B cell (primary cell): ENCODE measurements around the gene CXCL16. TPM values are rescaled to one million over a fixed set of nuclear protein-coding genes. Genes with fewer than 3 reads are reported as not detected.

Experiments used
- ATAC-seq: fragments of 200-7000 bp; cut with Tn5 transposase; one replicate; pipeline ENCODE4 v1.10.0; 2021; ENCODE audit warnings: low read depth, mild to moderate bottlenecking, moderate number of reproducible peaks, moderate library complexity
- CTCF ChIA-PET: fragments of 350-600 bp; sonication (Branson Sonifier 250); formaldehyde crosslinking; loops from one replicate; lab custom pipeline; 2021; ENCODE audit warnings: antibody characterized with exemption, inconsistent platforms; lab: Charles Lee
- POLR2A ChIA-PET: fragments of 350-600 bp; sonication (Branson Sonifier 250); formaldehyde crosslinking; loops from one replicate; lab custom pipeline; 2021; ENCODE audit warnings: antibody characterized with exemption; lab: Charles Lee
- DNase-seq: peaks from one replicate; pipeline ENCODE4 v3.0.0; 2013
- H2AFZ ChIP-seq: 2 replicates; pipeline ENCODE4 v1.6.1; 2012; ENCODE audit warnings: mild to moderate bottlenecking, low read depth, low read length; ENCODE audit not compliant: insufficient read depth, poor library complexity, severe bottlenecking
- H3K27ac ChIP-seq, 2 donors: 1 replicate in 1 of 2; 2 replicates in 1 of 2; pipeline ENCODE4 v1.5.1; 2012 to 2013; ENCODE audit warnings: low read length in 2 of 2, mild to moderate bottlenecking in 2 of 2, moderate library complexity in 1 of 2
- H3K27me3 ChIP-seq, 4 experiments: fragments of 200-600 bp in 1 of 4; sonication (generic) in 1 of 4; replicated peaks in 1 of 4; 1 replicate in 2 of 4; 2 replicates in 2 of 4; pipeline versions ENCODE4 v1.6.1 to v1.7.0; 2013 to 2016; ENCODE audit warnings: low read length in 3 of 4, mild to moderate bottlenecking in 2 of 4, mixed read lengths in 1 of 4, moderate library complexity in 1 of 4; ENCODE audit not compliant: insufficient read depth in 4 of 4, control insufficient read depth in 3 of 4; ENCODE audit errors: control extremely low read depth in 1 of 4
- H3K36me3 ChIP-seq, 2 experiments: replicated peaks in 1 of 2; 1 replicate in 1 of 2; 2 replicates in 1 of 2; pipeline versions ENCODE4 v1.6.1 to v1.7.1; 2013; ENCODE audit warnings: low read length in 1 of 2; ENCODE audit not compliant: insufficient read depth in 2 of 2, control insufficient read depth in 1 of 2; ENCODE audit errors: control extremely low read depth in 1 of 2, extremely low read depth in 1 of 2
- H3K4me1 ChIP-seq, 2 donors: fragments of 200-600 bp in 1 of 2; sonication (generic) in 1 of 2; 1 replicate in 1 of 2; 2 replicates in 1 of 2; pipeline versions ENCODE4 v1.5.1 to v1.6.1; 2013 to 2017; ENCODE audit warnings: low read length in 2 of 2; ENCODE audit not compliant: control insufficient read depth in 2 of 2, insufficient read depth in 2 of 2
- H3K4me2 ChIP-seq: replicated peaks from 2 replicates; pipeline ENCODE3; 2012; ENCODE audit warnings: mild to moderate bottlenecking, low read depth, low read length; ENCODE audit not compliant: poor library complexity, severe bottlenecking
- H3K4me3 ChIP-seq, 5 experiments: fragments of 200-600 bp in 1 of 5; sonication (generic) in 1 of 5; 1 replicate in 3 of 5; 2 replicates in 2 of 5; pipeline versions ENCODE4 v1.5.1 to v1.7.0; 2011 to 2016; ENCODE audit warnings: low read length in 4 of 5, mild to moderate bottlenecking in 4 of 5, low read depth in 2 of 5, control low read depth in 1 of 5, moderate library complexity in 1 of 5; ENCODE audit not compliant: insufficient read depth in 1 of 5; ENCODE audit errors: control extremely low read depth in 1 of 5, extremely low read depth in 1 of 5
- H3K79me2 ChIP-seq: fragments of 200-600 bp; sonication (generic); one replicate; pipeline ENCODE4 v1.6.0; 2016; ENCODE audit warnings: low read length; ENCODE audit not compliant: control insufficient read depth, insufficient read depth
- H3K9ac ChIP-seq: fragments of 200-600 bp; sonication (generic); 2 replicates; pipeline ENCODE4 v1.6.1; 2017; ENCODE audit warnings: mild to moderate bottlenecking, low read length, moderate library complexity
- H3K9me3 ChIP-seq, 3 donors: one replicate each; pipeline versions ENCODE4 v1.6.1 to v1.7.1; 2013; ENCODE audit warnings: low read length in 2 of 3; ENCODE audit not compliant: control insufficient read depth in 2 of 3, insufficient read depth in 1 of 3; ENCODE audit errors: control extremely low read depth in 1 of 3
- H4K20me1 ChIP-seq: 2 replicates; pipeline ENCODE4 v1.6.0; 2012; ENCODE audit warnings: mild to moderate bottlenecking, low read length; ENCODE audit not compliant: insufficient read depth, control insufficient read depth, poor library complexity, severe bottlenecking
- H3K27ac Mint-ChIP-seq: one replicate; pipeline ENCODE4 v1.8.0; 2021; ENCODE audit warnings: mixed read lengths
- H3K27me3 Mint-ChIP-seq: one replicate; pipeline ENCODE4 v1.8.0; 2021; ENCODE audit warnings: mixed read lengths
- H3K4me1 Mint-ChIP-seq: one replicate; pipeline ENCODE4 v1.8.0; 2021; ENCODE audit warnings: mixed read lengths
- H3K4me3 Mint-ChIP-seq: one replicate; pipeline ENCODE4 v1.8.0; 2021; ENCODE audit warnings: mixed read lengths
- H3K9me3 Mint-ChIP-seq: one replicate; pipeline ENCODE4 v1.8.0; 2022; ENCODE audit warnings: mixed read lengths; ENCODE audit not compliant: insufficient read depth
- CTCF ChIP-seq: fragments of 200-600 bp; IDR thresholded peaks from one replicate; pipeline ENCODE4 v1.8.0; 2022; ENCODE audit warnings: antibody characterized with exemption, mild to moderate bottlenecking
- EZH2 ChIP-seq: IDR thresholded peaks from 2 replicates; pipeline ENCODE4 v1.6.1; 2012; ENCODE audit warnings: borderline replicate concordance, low read depth, mild to moderate bottlenecking, moderate library complexity, low read length; ENCODE audit not compliant: insufficient read depth, poor library complexity, severe bottlenecking
- WGBS: methylation state at CpG from one replicate; pipeline ENCODE4 v1.1.5; 2013; ENCODE audit warnings: missing lambda C conversion rate; ENCODE audit not compliant: insufficient coverage; 5-methylcytosine and 5-hydroxymethylcytosine counted together
- intact Hi-C: fragments of 100-400 bp; cut with micrococcal nuclease; formaldehyde crosslinking; loops from one replicate; pipeline ENCODE4 v1.10.0; 2022
- polyA plus RNA-seq: library from polyadenylated mRNA; depleted of rRNA; stranded (reverse); fragments of >200 nt; gene quantifications from 2 replicates; pipeline ENCODE4 v1.2.3, GENCODE V29; 2012
- total RNA-seq, 2 donors: library from RNA; stranded (reverse); fragments of 120-200 nt in 1 of 2; gene quantifications; 1 replicate in 1 of 2; 2 replicates in 1 of 2; pipeline versions ENCODE4 v1.2.3 to v1.2.4, GENCODE V29; 2013 to 2022

CXCL16 gene
- total and polyA plus RNA-seq, 2 donors (not counting 1 experiment from before 2014, with no cell fraction given), result 10.9 to 22.0 TPM

- ChIA-PET CTCF (interaction anchor here (1.2 kb wide), 1 partner anchor 51 kb away, joined by 4 read pairs; no protein-coding TSS in a partner anchor), POLR2A (no interaction called here)
- Histone ChIP-seq H3K27me3 (peaks cover 0 to 57% (median 33%) of the 10 kb centered on the region in 4 experiments), H3K79me2 (no peaks in the 10 kb centered on the region), H4K20me1 (no peaks in the 10 kb centered on the region), H2AFZ (no peak overlapping the region), H3K4me3 (no peak overlapping the region), H3K27ac (no peak overlapping the region), H3K9ac (no peak overlapping the region), H3K4me2 (no peak overlapping the region), H3K36me3 (no peaks in the 10 kb centered on the region), H3K4me1 (peaks cover 16 to 18% of the 10 kb centered on the region in 2 donors), H3K9me3 (peaks cover 0 to 21% (median 0%) of the 10 kb centered on the region in 3 donors)
- Mint-ChIP-seq H3K4me1 (peaks cover 17% of the 10 kb centered on the region), H3K9me3 (no peaks in the 10 kb centered on the region), H3K4me3 (no peak overlapping the region), H3K27me3 (peaks cover 51% of the 10 kb centered on the region), H3K27ac (no peak overlapping the region)
- no peak for ATAC-seq
- WGBS, result 40% methylated on average over 27 of the region's 28 CpGs
- intact Hi-C loops, result no loop called here
- no peak for DNase-seq
- no peak for TF ChIP-seq CTCF
- no peak for TF ChIP-seq EZH2
Measured at GRCh38 chr17:4782652-4783051, 42.9 kb upstream of the CXCL16 start.

GRCh38 chr17:4780325-4780955 lies 40.7 kb upstream of the CXCL16 start:
- no peaks in the 10 kb centered on the region for H3K79me2 ChIP-seq
- H3K9me3 ChIP-seq, result peaks cover 0 to 9% (median 0%) of the 10 kb centered on the region in 3 donors
- H4K20me1 ChIP-seq, result no peaks in the 10 kb centered on the region
- DNase-seq, result no peak
- intact Hi-C loops, result no loop called here
- 91% methylated on average over 11 of the region's 11 CpGs for WGBS
- no peak overlapping the region for H3K27ac ChIP-seq
- peaks cover 34% of the 10 kb centered on the region for H3K27me3 Mint-ChIP-seq
- H3K27ac Mint-ChIP-seq, result no peak overlapping the region
- peaks cover 0 to 36% (median 20%) of the 10 kb centered on the region in 4 experiments for H3K27me3 ChIP-seq
- peaks cover 4% of the 10 kb centered on the region for H3K4me1 Mint-ChIP-seq
- ATAC-seq, result no peak
- POLR2A ChIA-PET, result no interaction called here
- CTCF ChIA-PET, result no interaction called here
- H3K36me3 ChIP-seq, result no peaks in the 10 kb centered on the region
- peaks cover 3 to 5% of the 10 kb centered on the region in 2 donors for H3K4me1 ChIP-seq
- no peak overlapping the region for H3K4me2 ChIP-seq
- TF ChIP-seq EZH2, result no peak
- TF ChIP-seq CTCF, result no peak
- no peak overlapping the region for H2AFZ ChIP-seq
- H3K9me3 Mint-ChIP-seq, result no peaks in the 10 kb centered on the region
- H3K4me3 Mint-ChIP-seq, result no peak overlapping the region
- H3K9ac ChIP-seq, result no peak overlapping the region
- H3K4me3 ChIP-seq, result no peak overlapping the region
